ENCODE measurements around the gene PAK5.

Gene PAK5

GRCh38 chr20:9685011-9685410, 153.9 kb downstream of the PAK5 start:
- Histone ChIP-seq H3K27me3 (peaks cover 6% of the 10 kb centered on the region), H3K4me1 (no peaks in the 10 kb centered on the region), H3K36me3 (no peaks in the 10 kb centered on the region), H3K4me3 (ENCODE audit: low read depth, low read length) (no peak overlapping the region), H3K9me3 (no peaks in the 10 kb centered on the region)
- TF ChIP-seq, protein P1, sequence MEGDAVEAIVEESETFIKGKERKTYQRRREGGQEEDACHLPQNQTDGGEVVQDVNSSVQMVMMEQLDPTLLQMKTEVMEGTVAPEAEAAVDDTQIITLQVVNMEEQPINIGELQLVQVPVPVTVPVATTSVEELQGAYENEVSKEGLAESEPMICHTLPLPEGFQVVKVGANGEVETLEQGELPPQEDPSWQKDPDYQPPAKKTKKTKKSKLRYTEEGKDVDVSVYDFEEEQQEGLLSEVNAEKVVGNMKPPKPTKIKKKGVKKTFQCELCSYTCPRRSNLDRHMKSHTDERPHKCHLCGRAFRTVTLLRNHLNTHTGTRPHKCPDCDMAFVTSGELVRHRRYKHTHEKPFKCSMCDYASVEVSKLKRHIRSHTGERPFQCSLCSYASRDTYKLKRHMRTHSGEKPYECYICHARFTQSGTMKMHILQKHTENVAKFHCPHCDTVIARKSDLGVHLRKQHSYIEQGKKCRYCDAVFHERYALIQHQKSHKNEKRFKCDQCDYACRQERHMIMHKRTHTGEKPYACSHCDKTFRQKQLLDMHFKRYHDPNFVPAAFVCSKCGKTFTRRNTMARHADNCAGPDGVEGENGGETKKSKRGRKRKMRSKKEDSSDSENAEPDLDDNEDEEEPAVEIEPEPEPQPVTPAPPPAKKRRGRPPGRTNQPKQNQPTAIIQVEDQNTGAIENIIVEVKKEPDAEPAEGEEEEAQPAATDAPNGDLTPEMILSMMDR (IDR thresholded peaks at IDR 0.05; ENCODE audit: low read depth, low read length), result no peak
- DNase-seq, result no peak

DNA sequence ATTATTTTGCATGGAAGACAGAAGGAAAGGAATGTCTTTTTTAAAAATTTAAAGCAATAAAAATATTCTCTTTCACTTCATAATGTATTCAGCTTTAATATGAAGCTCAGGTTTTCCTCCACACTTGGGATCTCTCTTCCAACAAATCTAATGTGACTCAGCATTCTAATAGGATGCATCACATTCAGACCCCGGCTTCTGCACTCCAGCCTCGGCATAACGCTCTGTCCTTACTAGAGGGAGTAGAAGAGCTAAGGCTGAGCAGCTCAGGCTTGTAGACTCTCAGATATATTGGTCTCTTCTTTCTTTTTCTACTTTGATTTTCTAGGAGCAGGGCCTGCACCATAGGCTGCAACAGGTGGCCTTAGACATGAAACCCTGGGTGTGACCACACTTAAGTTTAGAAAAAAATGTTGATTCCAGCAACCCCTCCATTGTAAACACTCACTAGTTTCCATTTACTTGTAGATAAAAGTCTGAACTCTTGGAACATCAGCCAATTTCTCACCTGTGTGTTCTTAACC, 161.7 kb downstream of the PAK5 start:
- no peaks in the 10 kb centered on the region for H3K36me3 ChIP-seq
- no peaks in the 10 kb centered on the region for H3K9me3 ChIP-seq
- H3K4me3 ChIP-seq (ENCODE audit: low read depth, low read length), result no peak overlapping the region
- no peak for DNase-seq
- H3K4me1 ChIP-seq, result no peaks in the 10 kb centered on the region
- H3K27me3 ChIP-seq, result peaks cover 7% of the 10 kb centered on the region
- TF ChIP-seq, protein P1 (IDR thresholded peaks at IDR 0.05; ENCODE audit: low read depth, low read length), result no peak

GRCh38 chr20:9672981-9673380, 165.9 kb downstream of the PAK5 start:
- Histone ChIP-seq H3K36me3 (no peaks in the 10 kb centered on the region), H3K4me1 (no peaks in the 10 kb centered on the region), H3K9me3 (no peaks in the 10 kb centered on the region), H3K27me3 (no peaks in the 10 kb centered on the region), H3K4me3 (ENCODE audit: low read depth, low read length) (no peak overlapping the region)
- TF ChIP-seq, protein P1 (IDR thresholded peaks at IDR 0.05; ENCODE audit: low read depth, low read length), result no peak
- DNase-seq, result no peak

DNA sequence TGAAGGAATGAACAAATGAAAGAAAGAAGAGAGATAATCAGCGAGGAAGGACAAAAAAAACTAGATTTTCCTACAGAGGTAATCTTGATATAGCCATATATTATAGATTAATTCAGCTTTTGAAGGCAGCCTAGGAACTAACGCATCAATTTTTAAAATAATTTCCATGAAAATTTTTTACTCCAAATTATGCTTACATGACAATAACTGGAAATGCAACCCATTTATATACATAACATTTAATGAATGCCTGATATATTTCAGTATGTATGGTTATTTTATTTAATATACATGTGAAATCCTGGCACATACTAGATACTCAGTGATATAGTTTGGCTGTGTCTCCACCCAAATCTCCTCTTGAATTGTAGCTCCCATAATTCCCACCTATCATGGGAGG, 166.8 kb downstream of the PAK5 start:
- no peaks in the 10 kb centered on the region for H3K9me3 ChIP-seq
- no peak for DNase-seq
- no peaks in the 10 kb centered on the region for H3K27me3 ChIP-seq
- no peak overlapping the region for H3K4me3 ChIP-seq (ENCODE audit: low read depth, low read length)
- no peaks in the 10 kb centered on the region for H3K36me3 ChIP-seq
- TF ChIP-seq, protein P1 (IDR thresholded peaks at IDR 0.05; ENCODE audit: low read depth, low read length), result no peak
- no peaks in the 10 kb centered on the region for H3K4me1 ChIP-seq

- TF ChIP-seq, protein P1 (IDR thresholded peaks at IDR 0.05; ENCODE audit: low read depth, low read length), result no peak
Observed at GRCh38 chr20:9668381-9668780, 170.5 kb downstream of the PAK5 start.

GRCh38 chr20:9663423-9663822, 175.5 kb downstream of the PAK5 start:
- Histone ChIP-seq H3K9me3 (no peaks in the 10 kb centered on the region), H3K4me1 (no peaks in the 10 kb centered on the region), H3K4me3 (ENCODE audit: low read depth, low read length) (no peak overlapping the region), H3K36me3 (no peaks in the 10 kb centered on the region), H3K27me3 (no peaks in the 10 kb centered on the region)
- TF ChIP-seq, protein P1 (IDR thresholded peaks at IDR 0.05; ENCODE audit: low read depth, low read length), result no peak
- DNase-seq, result no peak

More at GRCh38 chr20:9668381-9668780, 170.5 kb downstream of the PAK5 start:
- H3K4me1 ChIP-seq, result no peaks in the 10 kb centered on the region
- no peaks in the 10 kb centered on the region for H3K27me3 ChIP-seq
- H3K36me3 ChIP-seq, result no peaks in the 10 kb centered on the region
- no peak overlapping the region for H3K4me3 ChIP-seq (ENCODE audit: low read depth, low read length)
- no peak for DNase-seq
- H3K9me3 ChIP-seq, result no peaks in the 10 kb centered on the region
